Activated T-helper 1 cell treated with Interleukin-2 at 50 U/mL for 16 hours (primary cell): ENCODE measurements around the gene GCNT2.
"Not testable (repeated sequence)": the region's sequence is repeated elsewhere in the genome, so short reads cannot be mapped to it uniquely, and the experiment has no call there.

Experiments used
- DNase-seq: peaks from one replicate; pipeline ENCODE4 v3.0.0-alpha.2; 2020; ENCODE audit warnings: low read depth

Gene GCNT2

GRCh38 chr6:10660431-10661191 lies 139.5 kb downstream of the GCNT2 start:
- not testable (repeated sequence) for DNase-seq

GRCh38 chr6:10662207-10662606 lies 141.1 kb downstream of the GCNT2 start:
- DNase-seq = no peak

GRCh38 chr6:10662742-10663141 lies 141.6 kb downstream of the GCNT2 start:
- no peak for DNase-seq

- DNase-seq = not testable (repeated sequence)
Measured at GRCh38 chr6:10665595-10665994, 144.4 kb downstream of the GCNT2 start.

- DNase-seq = no peak
Measured at GRCh38 chr6:10668126-10668917, 147.2 kb downstream of the GCNT2 start.

- no peak for DNase-seq
Measured at GRCh38 chr6:10676403-10676802, 155.3 kb downstream of the GCNT2 start.

- DNase-seq = no peak
Measured at GRCh38 chr6:10678456-10678855, 157.3 kb downstream of the GCNT2 start.
